K562 (cell line): Measurements from ENCODE around the gene TCOF1. TPM values are rescaled to one million over a fixed set of nuclear protein-coding genes. Genes with fewer than 3 reads are reported as not detected.

Experiments
- BDP1 ChIP-seq: IDR thresholded peaks from 3 replicates; pipeline ENCODE4 v1.6.1; 2011; ENCODE audit not compliant: insufficient read length, insufficient read depth
- DIDO1 ChIP-seq: fragments of 450-650 bp; IDR thresholded peaks from 2 replicates; pipeline ENCODE4 v1.6.1; 2016; ENCODE audit warnings: low read depth, missing biosample characterization, missing genetic modification characterization
- ESRRB ChIP-seq: fragments of 250-450 bp; sonication (Bioruptor Pico); IDR thresholded peaks from 2 replicates; pipeline ENCODE4 v1.5.0; 2020; ENCODE audit warnings: mild to moderate bottlenecking, moderate library complexity, borderline replicate concordance
- ETV1 ChIP-seq: fragments of 450-650 bp; conservative IDR thresholded peaks from 2 replicates; pipeline ENCODE4 v1.6.1; 2016; ENCODE audit warnings: missing genetic modification characterization, control low read depth, low read depth, missing compliant biosample characterization
- LARP7 ChIP-seq: fragments of 450-650 bp; IDR thresholded peaks from 2 replicates; pipeline ENCODE4 v1.6.1; 2016
- NCOA6 ChIP-seq: fragments of 450-650 bp; IDR thresholded peaks from 2 replicates; pipeline ENCODE4 v1.6.1; 2017; ENCODE audit warnings: mild to moderate bottlenecking
- NEUROD1 ChIP-seq: fragments of 150-350 bp; IDR thresholded peaks from 2 replicates; pipeline ENCODE4 v1.6.1; 2014; ENCODE audit warnings: borderline replicate concordance, low read length, low read depth; ENCODE audit not compliant: partially characterized antibody
- NR2C2 ChIP-seq, 2 experiments: fragments of 200-800 bp in 1 of 2; sonication (Bioruptor generic) in 1 of 2; sonication (generic) in 1 of 2; formaldehyde crosslinking in 1 of 2; IDR thresholded peaks; 2 replicates each; pipeline versions ENCODE4 v1.6.1 to v1.8.0; 2016 to 2022; ENCODE audit warnings: mild to moderate bottlenecking in 1 of 2, missing compliant biosample characterization in 1 of 2, missing genetic modification characterization in 1 of 2, missing genetic modification reagents in 1 of 2
- PHF21A ChIP-seq: fragments of 450-650 bp; IDR thresholded peaks from 2 replicates; pipeline ENCODE4 v1.6.1; 2017; ENCODE audit warnings: low read depth, borderline replicate concordance
- SLC30A9 ChIP-seq: fragments of 250-450 bp; sonication (Bioruptor Pico); IDR thresholded peaks from 2 replicates; pipeline ENCODE4 v1.8.0; 2022; ENCODE audit warnings: mild to moderate bottlenecking, moderate library complexity
- TAF9B ChIP-seq: fragments of 450-650 bp; IDR thresholded peaks from 2 replicates; pipeline ENCODE4 v1.6.1; 2018; ENCODE audit warnings: mild to moderate bottlenecking; ENCODE audit not compliant: partially characterized antibody
- THRAP3 ChIP-seq: fragments of 450-650 bp; IDR thresholded peaks from 2 replicates; pipeline ENCODE4 v1.6.1; 2016; ENCODE audit warnings: mild to moderate bottlenecking, inconsistent platforms, borderline replicate concordance
- XRCC5 ChIP-seq: fragments of 200-400 bp; formaldehyde crosslinking; IDR thresholded peaks from 2 replicates; pipeline ENCODE4 v1.6.1; 2017; ENCODE audit warnings: low read depth, mild to moderate bottlenecking, low read length
- ZFP36 ChIP-seq: fragments of 150-350 bp; IDR thresholded peaks from 2 replicates; pipeline ENCODE4 v1.6.1; 2018; ENCODE audit warnings: low read length, low read depth; ENCODE audit not compliant: partially characterized antibody
- ZNF133 ChIP-seq: fragments of 250-450 bp; sonication (Bioruptor Pico); IDR thresholded peaks from 2 replicates; pipeline ENCODE4 v1.4.0; 2020; ENCODE audit warnings: mild to moderate bottlenecking
- ZNF134 ChIP-seq: fragments of 250-450 bp; sonication (Bioruptor Pico); conservative IDR thresholded peaks from 2 replicates; pipeline ENCODE4 v1.4.0; 2020
- ZNF384 ChIP-seq: IDR thresholded peaks from 2 replicates; pipeline ENCODE4 v1.6.1; 2012; ENCODE audit warnings: low read depth, low read length, improper control_type of control experiment
- ZNF589 ChIP-seq: fragments of 200-800 bp; sonication (Bioruptor generic); IDR thresholded peaks from 2 replicates; pipeline ENCODE4 v1.6.1; 2016; ENCODE audit warnings: low read depth, missing genetic modification characterization, missing compliant biosample characterization
- ZNF766 ChIP-seq: fragments of 200-800 bp; sonication (Bioruptor generic); conservative IDR thresholded peaks from 2 replicates; pipeline ENCODE4 v1.6.1; 2016; ENCODE audit warnings: missing genetic modification characterization, missing compliant biosample characterization
- polyA plus RNA-seq, 8 experiments: library from polyadenylated mRNA; depleted of rRNA in 4 of 8; stranded (reverse) in 5 of 8; unstranded in 3 of 8; fragments of >200 nt; fragmentation: Nextera tagmentation in 2 of 8; fragmentation: Illumina TruSeq in 1 of 8; extraction: Ambion mirVana in 2 of 8; extraction: Trizol in 1 of 8; gene quantifications; 2 replicates each; pipeline versions ENCODE4 v1.2.1 to v1.2.3, GENCODE V29; 2011 to 2014; ENCODE audit warnings: inconsistent platforms in 1 of 8, missing spikeins in 1 of 8
- total RNA-seq, 7 experiments: library from RNA; depleted of rRNA in 6 of 7; stranded (reverse); fragments of >200 nt in 6 of 7; fragmentation: Illumina TruSeq in 2 of 7; extraction: Trizol in 2 of 7; gene quantifications; 2 replicates each; pipeline versions ENCODE4 v1.2.1 to v1.2.3, GENCODE V29; 2011 to 2021; ENCODE audit warnings: low replicate concordance in 1 of 7
- TF ChIP-seq, protein P1 (sequence below), 2 experiments: fragments of 450-650 bp; conservative IDR thresholded peaks; 2 replicates each; pipeline ENCODE4 v1.6.1; 2017; ENCODE audit warnings: mild to moderate bottlenecking in 2 of 2, moderate library complexity in 2 of 2
- TF ChIP-seq, protein P2 (sequence below): fragments of 450-650 bp; formaldehyde crosslinking; IDR thresholded peaks from 2 replicates; pipeline ENCODE4 v1.4.0; 2022; ENCODE audit warnings: missing genetic modification characterization
- TF ChIP-seq, protein P3 (sequence below): sonication (generic); formaldehyde crosslinking; IDR thresholded peaks from 2 replicates; pipeline ENCODE4 v1.8.0; 2022; ENCODE audit warnings: mild to moderate bottlenecking, missing genetic modification reagents

Gene TCOF1
- total and polyA plus RNA-seq, 9 of the 15 experiments (the other 6 are each of a cell fraction or from before 2014, with no cell fraction given) = 9.8 to 134 (median 61.7) TPM

DNA sequence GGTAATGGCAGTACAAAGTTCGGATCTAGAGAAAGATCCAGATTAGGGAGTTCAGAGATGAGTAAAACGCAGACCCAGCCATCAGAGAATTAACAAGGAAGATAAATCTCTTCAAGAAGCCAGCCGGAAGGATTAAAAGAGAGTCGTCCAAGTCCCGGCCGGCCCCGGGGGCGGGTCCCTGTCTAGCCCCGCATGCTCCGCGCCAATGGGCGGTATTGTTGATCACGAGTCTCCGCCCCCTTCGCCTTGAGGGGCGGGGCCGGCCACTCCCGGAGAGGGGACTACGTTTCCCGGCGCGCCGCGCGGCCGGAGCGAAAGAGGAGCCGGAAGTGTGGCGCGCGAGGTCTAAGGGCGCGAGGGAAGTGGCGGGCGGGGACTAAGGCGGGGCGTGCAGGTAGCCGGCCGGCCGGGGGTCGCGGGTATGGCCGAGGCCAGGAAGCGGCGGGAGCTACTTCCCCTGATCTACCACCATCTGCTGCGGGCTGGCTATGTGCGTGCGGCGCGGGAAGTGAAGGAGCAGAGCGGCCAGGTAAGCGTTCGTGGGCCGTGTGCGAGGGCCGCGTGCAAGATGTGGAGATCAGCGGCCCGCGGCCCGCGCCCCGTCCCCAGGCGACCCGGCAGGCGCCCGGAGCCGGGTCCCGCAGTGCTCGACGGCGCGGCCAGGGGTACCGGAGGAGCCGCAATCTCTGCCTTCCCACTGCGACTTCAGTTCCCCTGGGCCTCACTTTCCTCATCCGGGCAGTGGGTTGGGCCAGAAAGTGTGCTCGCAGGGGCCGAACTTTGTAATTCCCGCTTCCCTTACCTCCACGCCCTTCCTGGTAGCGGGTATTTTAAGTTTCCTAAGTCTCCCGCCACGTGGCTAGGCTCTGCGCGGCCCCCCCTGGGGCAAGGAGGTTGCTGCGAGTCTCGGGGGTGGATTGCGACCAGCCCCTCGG lies at the start of gene TCOF1 (continued):
- TF ChIP-seq, protein P1, sequence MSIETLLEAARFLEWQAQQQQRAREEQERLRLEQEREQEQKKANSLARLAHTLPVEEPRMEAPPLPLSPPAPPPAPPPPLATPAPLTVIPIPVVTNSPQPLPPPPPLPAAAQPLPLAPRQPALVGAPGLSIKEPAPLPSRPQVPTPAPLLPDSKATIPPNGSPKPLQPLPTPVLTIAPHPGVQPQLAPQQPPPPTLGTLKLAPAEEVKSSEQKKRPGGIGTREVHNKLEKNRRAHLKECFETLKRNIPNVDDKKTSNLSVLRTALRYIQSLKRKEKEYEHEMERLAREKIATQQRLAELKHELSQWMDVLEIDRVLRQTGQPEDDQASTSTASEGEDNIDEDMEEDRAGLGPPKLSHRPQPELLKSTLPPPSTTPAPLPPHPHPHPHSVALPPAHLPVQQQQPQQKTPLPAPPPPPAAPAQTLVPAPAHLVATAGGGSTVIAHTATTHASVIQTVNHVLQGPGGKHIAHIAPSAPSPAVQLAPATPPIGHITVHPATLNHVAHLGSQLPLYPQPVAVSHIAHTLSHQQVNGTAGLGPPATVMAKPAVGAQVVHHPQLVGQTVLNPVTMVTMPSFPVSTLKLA (conservative IDR thresholded peaks at IDR 0.05) = peak; percentile 73 to 88
- TF ChIP-seq LARP7 (no peak), DIDO1 (tag) (no peak; the same call in 1 of the 2 replicates), ZFP36 (no peak), ZNF766 (no peak), PHF21A (peak; percentile 90; the same call in 1 of the 2 replicates), TAF9B (no peak), SLC30A9 (CRISPR knock-in tag) (no peak), ZNF384 (no peak), ESRRB (CRISPR knock-in tag) (no peak), ZNF134 (CRISPR knock-in tag) (no peak), NCOA6 (no peak), NR2C2 (CRISPR knock-in tag; IDR thresholded peaks at IDR 0.05) (peak; percentile 92), NR2C2 (tag; IDR thresholded peaks at IDR 0.05) (peak; percentile 99), ETV1 (tag) (peak; percentile 40; the same call in 1 of the 2 replicates), ZNF133 (CRISPR knock-in tag) (no peak), NEUROD1 (no peak), XRCC5 (no peak), ZNF589 (CRISPR knock-in tag) (no peak), THRAP3 (no peak), BDP1 (no peak)
- TF ChIP-seq, protein P2, sequence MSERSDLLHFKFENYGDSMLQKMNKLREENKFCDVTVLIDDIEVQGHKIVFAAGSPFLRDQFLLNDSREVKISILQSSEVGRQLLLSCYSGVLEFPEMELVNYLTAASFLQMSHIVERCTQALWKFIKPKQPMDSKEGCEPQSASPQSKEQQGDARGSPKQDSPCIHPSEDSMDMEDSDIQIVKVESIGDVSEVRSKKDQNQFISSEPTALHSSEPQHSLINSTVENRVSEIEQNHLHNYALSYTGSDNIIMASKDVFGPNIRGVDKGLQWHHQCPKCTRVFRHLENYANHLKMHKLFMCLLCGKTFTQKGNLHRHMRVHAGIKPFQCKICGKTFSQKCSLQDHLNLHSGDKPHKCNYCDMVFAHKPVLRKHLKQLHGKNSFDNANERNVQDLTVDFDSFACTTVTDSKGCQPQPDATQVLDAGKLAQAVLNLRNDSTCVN (CRISPR knock-in tag) = no peak
- TF ChIP-seq, protein P3, sequence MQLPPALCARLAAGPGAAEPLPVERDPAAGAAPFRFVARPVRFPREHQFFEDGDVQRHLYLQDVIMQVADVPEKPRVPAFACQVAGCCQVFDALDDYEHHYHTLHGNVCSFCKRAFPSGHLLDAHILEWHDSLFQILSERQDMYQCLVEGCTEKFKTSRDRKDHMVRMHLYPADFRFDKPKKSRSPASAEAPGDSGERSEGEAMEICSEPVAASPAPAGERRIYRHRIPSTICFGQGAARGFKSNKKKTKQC (CRISPR knock-in tag) = peak; percentile 37; the same call in 1 of the 2 replicates
